DOHH2 (cell line): ENCODE results near the gene YTHDF2.

Experiments used
- H3F3A ChIP-seq: fragments of 200-600 bp; sonication (generic), shearing (Covaris generic); 2 replicates; pipeline ENCODE4 v1.6.0; 2016; ENCODE audit warnings: antibody characterized with exemption, mild to moderate bottlenecking; ENCODE audit not compliant: control insufficient read depth, insufficient read depth
- H3K27ac ChIP-seq: fragments of 200-600 bp; sonication (generic); 2 replicates; pipeline ENCODE4 v1.5.1; 2014; ENCODE audit warnings: low read depth, mild to moderate bottlenecking, low read length, moderate library complexity
- H3K27me3 ChIP-seq: fragments of 200-600 bp; sonication (generic); 2 replicates; pipeline ENCODE4 v1.6.1; 2014; ENCODE audit warnings: mild to moderate bottlenecking, low read length, mixed read lengths; ENCODE audit not compliant: control insufficient read depth
- H3K36me3 ChIP-seq: fragments of 200-600 bp; sonication (generic); 2 replicates; pipeline ENCODE4 v1.6.1; 2014; ENCODE audit warnings: mild to moderate bottlenecking, low read length, moderate library complexity, mixed read lengths; ENCODE audit not compliant: control insufficient read depth
- H3K4me1 ChIP-seq: fragments of 200-600 bp; sonication (generic); 2 replicates; pipeline ENCODE4 v1.6.1; 2014; ENCODE audit warnings: mild to moderate bottlenecking, low read length, mixed read lengths; ENCODE audit not compliant: control insufficient read depth
- H3K4me2 ChIP-seq: fragments of 200-600 bp; sonication (generic); 2 replicates; pipeline ENCODE4 v1.6.0; 2014; ENCODE audit warnings: mild to moderate bottlenecking, low read length, moderate library complexity
- H3K4me3 ChIP-seq: fragments of 200-600 bp; sonication (generic); 2 replicates; pipeline ENCODE4 v1.5.1; 2014; ENCODE audit warnings: mild to moderate bottlenecking, low read length, mixed read lengths
- H3K79me2 ChIP-seq: fragments of 200-600 bp; sonication (generic); 2 replicates; pipeline ENCODE4 v1.6.1; 2014; ENCODE audit warnings: mild to moderate bottlenecking, low read length, mixed read lengths; ENCODE audit not compliant: control insufficient read depth
- H3K9me2 ChIP-seq: fragments of 200-600 bp; sonication (generic); replicated peaks from 2 replicates; pipeline ENCODE4 v1.6.1; 2014; ENCODE audit warnings: mild to moderate bottlenecking, low read length, mixed read lengths; ENCODE audit not compliant: control insufficient read depth
- H3K9me3 ChIP-seq: fragments of 200-600 bp; sonication (generic); 2 replicates; pipeline ENCODE4 v1.6.1; 2014; ENCODE audit warnings: antibody characterized with exemption, low read length, mixed read lengths; ENCODE audit not compliant: control insufficient read depth, insufficient read depth
- H4K20me1 ChIP-seq: fragments of 200-600 bp; sonication (generic); 2 replicates; pipeline ENCODE4 v1.6.0; 2014; ENCODE audit warnings: low read depth, mild to moderate bottlenecking, antibody characterized with exemption, low read length, moderate library complexity; ENCODE audit not compliant: control insufficient read depth, insufficient read depth
- CTCF ChIP-seq: fragments of 200-600 bp; sonication (generic); IDR thresholded peaks from one replicate; pipeline ENCODE4 v1.5.1; 2014; ENCODE audit warnings: antibody characterized with exemption, mild to moderate bottlenecking, low read depth, low read length; ENCODE audit not compliant: poor library complexity, severe bottlenecking
- EZH2phosphoT487 ChIP-seq: fragments of 200-600 bp; sonication (generic); IDR thresholded peaks from 2 replicates; pipeline ENCODE4 v1.6.1; 2017; ENCODE audit warnings: borderline replicate concordance, mild to moderate bottlenecking, antibody characterized with exemption, low read length, moderate library complexity, mixed read lengths

YTHDF2 gene

GRCh38 chr1:28759257-28759656 is 22.5 kb downstream of the YTHDF2 start:
- Histone ChIP-seq H3K4me1 (0 out of 2 replicates have a peak, but pooled peaks cover 6% of the 10 kb centered on the region), H3K4me3 (no peak overlapping the region), H3K9me2 (no peaks in the 10 kb centered on the region), H3K9me3 (no peaks in the 10 kb centered on the region), H3K27ac (no peak overlapping the region), H3F3A (peaks cover 10% of the 10 kb centered on the region; the same call in 1 of the 2 replicates), H3K79me2 (peaks cover 98% of the 10 kb centered on the region), H3K4me2 (no peak overlapping the region), H3K36me3 (peaks cover 69% of the 10 kb centered on the region), H3K27me3 (no peaks in the 10 kb centered on the region), H4K20me1 (peaks cover 34% of the 10 kb centered on the region)
- TF ChIP-seq CTCF (no peak), EZH2phosphoT487 (no peak)

GRCh38 chr1:28761189-28761588 is 24.4 kb downstream of the YTHDF2 start:
- Histone ChIP-seq H3K27me3 (no peaks in the 10 kb centered on the region), H4K20me1 (peaks cover 41% of the 10 kb centered on the region), H3F3A (0 out of 2 replicates have a peak, but pooled peaks cover 2% of the 10 kb centered on the region), H3K4me2 (no peak overlapping the region), H3K4me3 (no peak overlapping the region), H3K9me3 (no peaks in the 10 kb centered on the region), H3K27ac (no peak overlapping the region), H3K9me2 (no peaks in the 10 kb centered on the region), H3K36me3 (peaks cover 68% of the 10 kb centered on the region), H3K4me1 (no peaks in the 10 kb centered on the region), H3K79me2 (peaks cover 98% of the 10 kb centered on the region)
- TF ChIP-seq CTCF (no peak), EZH2phosphoT487 (no peak)

GRCh38 chr1:28766532-28767183 is 29.9 kb downstream of the YTHDF2 start:
- Histone ChIP-seq H3K36me3 (peaks cover 67% of the 10 kb centered on the region), H3K4me2 (no peak overlapping the region), H3K9me3 (no peaks in the 10 kb centered on the region), H3K79me2 (peaks cover 74% of the 10 kb centered on the region), H3K27me3 (no peaks in the 10 kb centered on the region), H3F3A (peaks cover 21% of the 10 kb centered on the region), H3K9me2 (no peaks in the 10 kb centered on the region), H3K27ac (no peak overlapping the region), H3K4me3 (no peak overlapping the region), H3K4me1 (no peaks in the 10 kb centered on the region), H4K20me1 (peaks cover 20% of the 10 kb centered on the region; the same call in 1 of the 2 replicates)
- TF ChIP-seq EZH2phosphoT487 = no peak
- TF ChIP-seq CTCF = no peak
